Measurements from ENCODE around the gene UEVLD.
"Not testable (repeated sequence)": the region's sequence is repeated elsewhere in the genome, so short reads cannot be mapped to it uniquely, and the experiment has no call there.

The UEVLD gene

GRCh38 chr11:18588297-18589252, at the start of gene UEVLD:
Gene UEVLD, minus strand, starts transcription at chr11:18588734. Its CDS starts 80 bp downstream, at chr11:18588654.
- peak; percentile 43 for DNase-seq

- peak; percentile 84 for DNase-seq
Measured at GRCh38 chr11:18634140-18635032, 45.9 kb upstream of the UEVLD start, which contains the start of gene SPTY2D1. Gene SPTY2D1, minus strand, starts transcription at chr11:18634342. Its CDS starts 85 bp downstream, at chr11:18634257.

DNA sequence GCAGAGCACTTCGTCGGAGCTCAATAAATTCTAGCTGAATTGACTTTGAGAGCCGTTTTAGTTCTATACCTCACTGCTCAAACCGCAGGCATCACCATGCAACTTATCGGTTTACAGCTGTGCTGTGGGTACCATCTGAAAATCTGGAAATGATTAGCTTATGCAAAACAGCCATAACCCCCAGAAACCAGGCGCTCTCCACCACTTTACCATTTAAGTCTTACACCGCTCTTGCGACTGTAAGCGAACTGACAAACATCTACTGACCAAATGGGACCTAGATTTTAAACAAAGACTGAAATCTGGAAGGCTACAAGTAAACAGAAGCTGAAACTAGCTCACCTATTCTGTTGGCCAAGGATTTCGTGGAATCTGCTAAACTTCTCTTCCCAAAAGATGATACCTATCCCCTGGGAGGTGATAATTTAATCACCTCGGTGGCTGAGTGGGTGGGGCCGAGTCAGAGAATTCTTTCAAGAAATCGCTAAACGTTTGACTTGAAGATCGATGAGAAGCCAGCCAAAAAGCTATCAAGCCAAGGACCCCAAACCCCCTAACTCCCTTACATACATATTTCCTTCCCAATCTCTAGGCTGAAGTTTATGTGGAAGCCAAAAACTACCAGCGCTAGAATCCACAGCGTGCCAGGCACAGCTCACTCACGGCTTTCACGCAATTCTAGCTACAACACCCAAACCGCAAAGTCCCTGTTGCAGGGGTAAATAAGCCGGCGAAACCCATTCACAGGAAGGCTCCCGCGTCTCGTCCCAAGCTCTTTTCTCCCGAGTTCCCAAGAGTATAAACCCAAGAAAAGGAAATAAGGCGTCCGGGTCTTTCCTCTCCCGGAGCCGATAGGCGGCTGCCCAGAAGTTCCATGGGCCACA, 45.0 kb upstream of the UEVLD start:
- DNase-seq, result no peak

GRCh38 chr11:18632841-18633240, 44.3 kb upstream of the UEVLD start:
- no peak for DNase-seq

DNA sequence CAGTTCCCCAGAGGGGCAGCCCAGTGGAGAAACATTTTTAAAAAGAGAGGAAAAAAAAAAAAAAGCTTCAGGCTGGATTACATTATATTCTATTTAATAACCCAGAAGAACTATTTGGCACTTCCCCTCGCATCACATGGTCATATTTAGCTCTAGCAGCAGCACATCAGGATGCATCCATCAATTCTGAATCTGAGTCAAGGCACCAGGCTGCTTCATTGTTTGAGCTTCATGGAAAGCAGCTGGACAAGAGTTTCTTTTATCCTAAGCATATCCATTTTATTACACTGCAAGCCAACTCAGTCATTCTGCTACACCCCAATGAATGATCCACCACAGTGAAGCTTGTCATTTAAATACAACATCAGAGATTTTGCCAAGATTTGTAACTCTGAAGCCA, 35.6 kb upstream of the UEVLD start:
- no peak for DNase-seq

GRCh38 chr11:18623707-18624106, 35.2 kb upstream of the UEVLD start:
- no peak for DNase-seq

DNA sequence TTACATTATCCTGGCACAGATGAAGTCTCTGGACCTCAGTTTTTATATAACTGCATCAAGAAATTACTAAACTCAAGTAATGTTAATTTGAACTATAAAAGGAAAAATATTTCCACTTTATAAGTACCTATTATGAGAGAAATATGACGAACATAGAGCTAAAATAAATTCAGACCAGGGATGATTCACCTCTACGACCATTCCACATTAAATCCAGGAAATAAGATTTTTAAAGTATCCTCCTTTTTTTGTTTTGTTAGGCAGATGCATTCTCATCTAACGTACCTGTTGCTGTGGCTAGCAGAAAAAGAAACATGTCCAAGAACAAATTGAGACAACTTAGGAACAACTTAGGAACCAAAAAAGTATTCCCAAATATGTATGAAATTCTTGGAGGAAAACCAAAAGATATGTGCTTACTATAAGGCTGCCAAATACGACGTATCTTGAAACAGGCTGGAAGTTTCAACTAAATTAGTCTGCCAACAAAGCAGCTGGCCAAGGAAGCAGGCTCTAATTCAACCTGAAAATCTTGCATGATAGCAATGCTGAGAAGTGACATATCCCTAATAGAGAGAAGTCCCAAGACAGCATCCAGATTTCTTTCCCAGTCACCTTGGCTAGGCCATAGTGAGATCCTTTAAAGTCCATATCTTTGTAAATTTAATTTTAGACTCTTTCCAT, 29.9 kb upstream of the UEVLD start:
- DNase-seq, result no peak

GRCh38 chr11:18617688-18618341, 29.3 kb upstream of the UEVLD start:
- no peak for DNase-seq

- no peak for DNase-seq
Measured at GRCh38 chr11:18615628-18616392, 27.3 kb upstream of the UEVLD start.

DNA sequence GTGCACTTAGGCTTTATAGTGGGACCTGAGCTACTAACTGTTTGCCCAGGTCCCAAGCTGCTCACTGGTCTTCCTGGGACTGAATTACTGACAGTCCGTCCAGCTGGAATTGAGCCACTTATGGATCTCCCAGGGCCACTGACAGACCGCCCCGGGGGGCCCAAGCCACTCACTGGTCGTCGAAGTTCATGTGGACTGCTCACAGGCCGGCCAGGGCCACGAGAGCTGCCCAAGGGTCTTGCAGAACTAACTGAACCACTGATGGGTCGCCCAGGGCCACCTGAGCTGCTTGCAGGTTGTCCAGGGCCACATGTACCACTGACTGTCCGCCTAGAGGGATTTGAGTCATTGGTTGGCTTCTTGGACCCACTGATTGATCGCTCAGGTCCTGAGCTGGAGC, 26.1 kb upstream of the UEVLD start:
- DNase-seq, result no peak

GRCh38 chr11:18612394-18612793, 23.9 kb upstream of the UEVLD start:
- no peak for DNase-seq

- DNase-seq, result no peak
Measured at GRCh38 chr11:18611196-18611595, 22.7 kb upstream of the UEVLD start.

GRCh38 chr11:18608376-18608775, 19.8 kb upstream of the UEVLD start:
- no peak for DNase-seq

DNA sequence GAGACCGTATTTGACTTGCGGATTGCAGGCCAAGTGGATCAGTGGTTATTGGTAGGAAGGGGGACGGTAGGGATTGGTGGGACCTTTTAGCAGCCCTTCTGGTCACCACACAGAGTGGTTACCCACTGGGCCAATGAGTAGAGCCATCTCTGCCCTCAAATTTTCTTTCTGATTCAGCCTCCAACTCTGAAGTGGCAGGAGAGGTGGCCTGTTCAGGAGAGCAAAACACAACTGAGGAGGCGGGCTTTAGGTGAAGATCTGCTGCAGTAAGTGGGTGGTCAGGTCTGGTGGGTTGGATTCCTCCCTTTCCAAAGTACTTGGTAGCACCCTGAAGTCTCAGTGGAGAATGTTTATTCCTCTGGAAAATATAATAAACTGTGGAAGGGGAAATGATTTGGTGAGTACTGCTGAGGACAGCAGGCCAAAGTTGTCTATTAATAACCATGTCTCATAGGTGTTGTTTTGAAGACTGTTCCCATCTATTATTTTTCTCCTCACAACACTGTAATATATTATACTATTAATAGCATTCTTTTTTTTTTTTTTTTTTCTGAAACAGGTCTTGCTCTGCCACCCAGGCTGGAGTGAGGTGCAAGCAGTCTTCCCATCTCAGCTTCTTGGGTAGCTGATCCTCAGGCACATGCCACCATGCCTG, 12.5 kb upstream of the UEVLD start:
- no peak for DNase-seq

DNA sequence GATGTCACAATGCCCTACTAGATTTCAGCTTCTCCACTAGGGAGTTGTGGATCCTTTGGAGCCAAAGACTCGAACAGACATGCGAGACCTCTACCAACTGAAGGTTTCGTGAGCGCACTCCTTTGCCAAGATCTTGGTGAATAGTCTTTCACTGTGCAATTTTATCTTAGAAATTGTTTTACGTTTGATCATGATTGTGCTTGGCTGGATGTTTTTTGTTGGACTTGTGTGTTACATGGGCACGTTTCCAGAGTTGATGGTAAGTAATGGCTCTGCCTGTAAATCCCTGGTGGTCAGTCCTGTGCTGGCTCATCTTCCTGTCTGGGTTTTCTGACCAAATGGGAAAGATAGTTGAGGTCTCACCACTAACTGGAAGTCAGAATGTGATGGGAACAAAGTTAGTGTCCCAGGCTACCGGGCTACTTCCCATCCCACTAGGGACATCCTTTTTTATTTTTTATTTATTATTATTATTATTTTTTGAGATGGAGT, 11.3 kb upstream of the UEVLD start, which contains the start of gene MISFA:
TSS of gene MISFA (plus strand) at position 51 of the 492 bp plus-strand sequence. CDS start at position 191, 140 bp downstream.
- no peak for DNase-seq

GRCh38 chr11:18594999-18595749, 6.6 kb upstream of the UEVLD start:
- no peak for DNase-seq

DNA sequence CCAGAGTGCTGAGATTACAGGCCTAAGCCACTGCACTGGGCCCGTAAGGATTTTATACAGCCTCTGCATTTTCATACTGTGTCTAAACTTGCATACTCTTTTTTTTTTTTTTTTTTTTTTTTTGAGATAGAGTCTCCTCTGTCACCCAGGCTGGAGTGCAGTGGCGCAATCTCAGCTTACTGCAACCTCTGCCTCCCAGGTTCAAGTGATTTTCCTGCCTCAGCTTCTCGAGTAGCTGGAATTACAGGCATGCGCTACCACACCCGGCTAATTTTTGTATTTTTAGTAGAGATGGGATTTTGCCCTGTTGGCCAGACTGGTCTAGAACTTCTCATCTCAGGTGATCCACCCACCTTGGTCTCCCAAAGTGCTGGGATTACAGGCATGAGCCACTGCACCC, 5.6 kb upstream of the UEVLD start:
- not testable (repeated sequence) for DNase-seq

DNA sequence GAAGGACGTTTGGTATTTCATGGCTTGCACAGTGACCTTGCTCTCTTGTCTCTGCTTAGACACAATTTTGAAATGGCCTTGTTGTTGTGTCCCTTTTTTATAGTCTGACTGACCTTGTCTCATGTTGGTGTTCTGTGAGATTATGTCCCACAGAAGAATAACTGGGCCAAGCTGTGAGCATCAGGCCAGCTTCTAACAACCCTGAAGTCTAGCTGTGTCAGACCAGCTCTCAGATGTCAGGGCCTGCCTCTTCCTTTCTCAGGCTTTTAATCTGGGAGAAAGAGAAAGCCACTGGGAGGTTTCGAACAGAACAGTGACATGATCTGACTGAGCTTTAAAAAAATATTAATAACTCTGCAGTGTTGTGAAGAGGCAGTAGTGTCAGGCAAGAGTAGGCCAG, 2.0 kb upstream of the UEVLD start:
- DNase-seq, result no peak

DNA sequence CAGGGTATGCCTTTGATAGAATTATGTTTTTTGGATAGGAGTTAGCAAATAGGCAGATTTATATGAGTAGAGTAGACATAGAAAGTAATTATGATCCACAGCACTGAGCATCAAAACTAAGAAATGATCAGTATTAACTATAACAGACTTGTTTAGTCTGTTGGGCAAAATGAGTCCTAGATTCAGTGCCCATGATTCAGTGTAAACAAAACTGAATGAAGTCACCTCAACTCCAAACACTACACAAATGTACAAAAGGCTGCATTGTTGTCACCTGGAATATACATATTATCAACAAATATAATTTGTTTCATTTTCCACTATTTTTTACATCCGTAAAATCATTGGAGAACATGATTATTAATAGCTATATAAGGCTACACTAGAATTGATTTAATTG, 6.7 kb downstream of the UEVLD start:
- no peak for DNase-seq

All from NCI-H510A treated with DMSO at 0.1 percent for 48 hours (cell line).